GM19468 (cell line): Measurements from ENCODE around the gene MFRP.

Experiments
- ATAC-seq: cut with Tn5 transposase; IDR thresholded peaks from one replicate; pipeline ENCODE4 v1.9.1; 2021; ENCODE audit warnings: mild to moderate bottlenecking, moderate library complexity, moderate number of reproducible peaks; ENCODE audit not compliant: unreplicated experiment; ENCODE audit errors: extremely low read depth

The MFRP gene

GRCh38 chr11:119299416-119299815 is 47.1 kb downstream of the MFRP start:
- ATAC-seq: no peak

GRCh38 chr11:119298726-119299125 is 47.8 kb downstream of the MFRP start:
- ATAC-seq: no peak

GRCh38 chr11:119297938-119298337 is 48.6 kb downstream of the MFRP start:
- no peak for ATAC-seq

GRCh38 chr11:119295178-119295577 is 51.3 kb downstream of the MFRP start:
- no peak for ATAC-seq

DNA sequence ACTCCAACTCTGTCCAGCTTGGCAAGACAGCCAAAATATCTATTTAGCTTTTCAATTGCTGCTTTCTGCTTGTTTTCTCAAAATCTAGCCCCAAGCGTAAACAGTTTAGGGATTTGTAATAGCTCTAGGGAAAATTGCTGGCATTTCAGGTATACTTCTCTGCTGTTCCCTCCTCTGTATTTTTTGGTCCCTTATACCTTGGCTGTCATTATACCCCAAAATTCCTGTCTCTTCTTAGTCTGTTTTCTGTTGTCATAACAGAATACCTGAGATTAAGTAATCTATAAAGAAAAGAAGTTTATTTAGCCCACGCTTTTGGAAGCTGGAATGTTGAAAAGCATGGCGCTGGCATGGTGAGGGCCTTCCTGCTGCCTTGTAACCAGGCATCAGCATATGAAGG is 53.0 kb downstream of the MFRP start:
- ATAC-seq: no peak

GRCh38 chr11:119290894-119291497 is 55.5 kb downstream of the MFRP start:
- no peak for ATAC-seq
